Esophagus (tissue), 2 donors: Measurements from ENCODE around the gene TLR4. TPM values are rescaled to one million over a fixed set of nuclear protein-coding genes. Genes with fewer than 3 reads are reported as not detected.

Experiments used
- H3K27ac ChIP-seq, 2 donors: one replicate each; pipeline ENCODE4 v1.5.1; 2013; ENCODE audit warnings: low read depth in 2 of 2, mild to moderate bottlenecking in 2 of 2, inconsistent platforms in 1 of 2, low read length in 1 of 2, moderate library complexity in 1 of 2
- H3K27me3 ChIP-seq, 2 donors: one replicate each; pipeline ENCODE4 v1.6.1; 2013; ENCODE audit warnings: low read length in 2 of 2, control low read depth in 1 of 2, mild to moderate bottlenecking in 1 of 2; ENCODE audit not compliant: insufficient read depth in 2 of 2, control insufficient read depth in 1 of 2
- H3K36me3 ChIP-seq, 2 donors: one replicate each; pipeline ENCODE4 v1.6.1; 2013; ENCODE audit warnings: low read length in 1 of 2; ENCODE audit not compliant: control insufficient read depth in 2 of 2, insufficient read depth in 2 of 2
- H3K4me1 ChIP-seq, 2 donors: one replicate each; pipeline ENCODE4 v1.6.1; 2013; ENCODE audit warnings: low read length in 1 of 2; ENCODE audit not compliant: control insufficient read depth in 2 of 2, insufficient read depth in 2 of 2
- H3K4me3 ChIP-seq, 2 donors: one replicate each; pipeline ENCODE4 v1.5.1; 2013; ENCODE audit warnings: low read length in 2 of 2, mild to moderate bottlenecking in 2 of 2, low read depth in 1 of 2, moderate library complexity in 1 of 2
- H3K9me3 ChIP-seq, 2 donors: one replicate each; pipeline ENCODE4 v1.6.1; 2013; ENCODE audit warnings: mild to moderate bottlenecking in 2 of 2, low read depth in 1 of 2, low read length in 1 of 2, moderate library complexity in 1 of 2; ENCODE audit not compliant: control insufficient read depth in 2 of 2, insufficient read depth in 1 of 2
- WGBS, 2 donors: extraction: QIAGEN DNeasy Blood & Tissue Kit; methylation state at CpG; one replicate each; pipeline ENCODE4 v1.1.7; 2013; 5-methylcytosine and 5-hydroxymethylcytosine counted together
- polyA plus RNA-seq, 2 donors: library from polyadenylated mRNA; stranded (reverse); fragments of 200-250 nt; gene quantifications; one replicate each; pipeline ENCODE4 v1.2.3, GENCODE V29; 2013
- donor health status: healthy with polysubstance abuse.
- donor health status: Bipolar disorder and iron deficiency.

The TLR4 gene
- polyA plus RNA-seq, 2 donors: 0.47 TPM

DNA sequence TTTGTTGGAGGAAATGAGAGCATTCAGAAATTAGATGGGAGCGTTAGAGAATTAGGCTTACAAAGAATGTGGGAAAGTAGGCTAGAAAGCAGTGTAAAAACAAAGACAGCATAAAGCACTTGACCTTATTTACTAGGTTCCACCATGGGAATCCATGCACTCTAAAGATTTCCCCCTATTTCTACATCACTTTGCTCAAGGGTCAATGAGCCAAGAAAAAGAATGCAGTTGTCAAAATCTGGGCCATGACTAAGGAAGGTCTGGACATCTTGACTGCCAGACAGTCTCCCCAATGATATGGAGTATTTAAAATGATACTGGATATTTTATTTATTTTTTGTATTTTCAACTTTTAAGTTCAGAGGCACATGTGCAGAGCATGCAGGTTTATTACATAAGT is 3.4 kb downstream of the TLR4 start:
- Histone ChIP-seq H3K27ac (no peak overlapping the region), H3K4me3 (no peak overlapping the region), H3K9me3 (no peaks in the 10 kb centered on the region), H3K27me3 (no peaks in the 10 kb centered on the region), H3K4me1 (peaks cover 0 to 2% of the 10 kb centered on the region in 2 donors), H3K36me3 (no peaks in the 10 kb centered on the region)
- WGBS, 2 donors: 77 to 79% methylated on average over 1 of the region's 1 CpG

DNA sequence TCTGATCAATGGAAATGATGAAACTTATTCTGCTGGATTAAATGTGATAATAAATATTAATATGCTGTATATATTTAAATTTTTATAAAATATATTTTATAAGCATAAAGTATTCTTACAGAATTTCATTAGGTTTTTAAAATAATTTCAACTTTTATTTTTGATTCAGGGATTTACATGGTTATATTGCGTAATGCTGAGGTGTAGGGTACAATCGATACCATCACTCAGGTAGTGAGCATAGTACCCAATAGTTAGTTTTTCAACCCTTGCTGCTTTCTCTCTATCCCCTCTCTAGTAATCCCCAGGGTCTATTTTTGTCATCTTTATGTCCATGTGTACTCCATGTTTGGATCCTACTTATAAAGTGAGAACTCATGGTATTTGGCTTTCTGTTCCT is 5.7 kb downstream of the TLR4 start:
- Histone ChIP-seq H3K4me3 (no peak overlapping the region), H3K9me3 (no peaks in the 10 kb centered on the region), H3K27me3 (no peaks in the 10 kb centered on the region), H3K4me1 (no peaks in the 10 kb centered on the region), H3K27ac (no peak overlapping the region), H3K36me3 (no peaks in the 10 kb centered on the region)
- 94 to 97% methylated on average over 2 of the region's 2 CpGs for WGBS, 2 donors

DNA sequence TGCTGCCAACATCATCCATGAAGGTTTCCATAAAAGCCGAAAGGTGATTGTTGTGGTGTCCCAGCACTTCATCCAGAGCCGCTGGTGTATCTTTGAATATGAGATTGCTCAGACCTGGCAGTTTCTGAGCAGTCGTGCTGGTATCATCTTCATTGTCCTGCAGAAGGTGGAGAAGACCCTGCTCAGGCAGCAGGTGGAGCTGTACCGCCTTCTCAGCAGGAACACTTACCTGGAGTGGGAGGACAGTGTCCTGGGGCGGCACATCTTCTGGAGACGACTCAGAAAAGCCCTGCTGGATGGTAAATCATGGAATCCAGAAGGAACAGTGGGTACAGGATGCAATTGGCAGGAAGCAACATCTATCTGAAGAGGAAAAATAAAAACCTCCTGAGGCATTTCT is 10.1 kb downstream of the TLR4 start:
- 75 to 78% methylated on average over 6 of the region's 6 CpGs for WGBS, 2 donors
- no peaks in the 10 kb centered on the region for H3K36me3 ChIP-seq
- no peak overlapping the region for H3K27ac ChIP-seq
- no peaks in the 10 kb centered on the region for H3K9me3 ChIP-seq
- no peaks in the 10 kb centered on the region for H3K4me1 ChIP-seq
- H3K4me3 ChIP-seq: no peak overlapping the region
- H3K27me3 ChIP-seq: no peaks in the 10 kb centered on the region

DNA sequence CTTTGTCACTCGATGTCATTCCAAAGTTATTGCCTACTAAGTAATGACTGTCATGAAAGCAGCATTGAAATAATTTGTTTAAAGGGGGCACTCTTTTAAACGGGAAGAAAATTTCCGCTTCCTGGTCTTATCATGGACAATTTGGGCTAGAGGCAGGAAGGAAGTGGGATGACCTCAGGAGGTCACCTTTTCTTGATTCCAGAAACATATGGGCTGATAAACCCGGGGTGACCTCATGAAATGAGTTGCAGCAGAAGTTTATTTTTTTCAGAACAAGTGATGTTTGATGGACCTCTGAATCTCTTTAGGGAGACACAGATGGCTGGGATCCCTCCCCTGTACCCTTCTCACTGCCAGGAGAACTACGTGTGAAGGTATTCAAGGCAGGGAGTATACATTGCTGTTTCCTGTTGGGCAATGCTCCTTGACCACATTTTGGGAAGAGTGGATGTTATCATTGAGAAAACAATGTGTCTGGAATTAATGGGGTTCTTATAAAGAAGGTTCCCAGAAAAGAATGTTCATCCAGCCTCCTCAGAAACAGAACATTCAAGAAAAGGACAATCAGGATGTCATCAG is 11.3 kb downstream of the TLR4 start:
- Histone ChIP-seq H3K9me3 (no peaks in the 10 kb centered on the region), H3K27me3 (no peaks in the 10 kb centered on the region), H3K4me3 (no peak overlapping the region), H3K27ac (no peak overlapping the region), H3K4me1 (no peaks in the 10 kb centered on the region), H3K36me3 (no peaks in the 10 kb centered on the region)
- 57 to 63% methylated on average over 5 of the region's 5 CpGs for WGBS, 2 donors

DNA sequence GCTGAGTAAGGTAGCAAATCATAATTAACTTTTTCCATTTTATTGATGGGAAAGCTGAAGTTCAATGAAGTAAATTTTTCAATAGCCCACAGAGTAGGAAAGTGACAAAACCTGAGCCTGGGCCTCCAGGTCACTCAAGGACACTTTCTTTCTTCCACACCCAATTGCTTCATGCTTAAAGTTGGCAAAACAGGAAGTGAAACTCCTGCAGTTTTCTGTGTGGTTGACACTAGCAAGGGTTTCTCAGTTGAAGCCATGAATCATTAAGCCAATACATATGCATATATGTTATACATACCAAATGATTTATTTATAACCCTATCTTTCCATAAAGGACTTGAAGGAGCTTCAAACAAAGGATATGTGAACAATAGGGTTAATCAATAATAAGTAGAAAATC is 13.9 kb downstream of the TLR4 start:
- H3K4me3 ChIP-seq: no peak overlapping the region
- H3K36me3 ChIP-seq: no peaks in the 10 kb centered on the region
- H3K27ac ChIP-seq: no peak overlapping the region
- H3K9me3 ChIP-seq: no peaks in the 10 kb centered on the region
- H3K4me1 ChIP-seq: no peaks in the 10 kb centered on the region
- H3K27me3 ChIP-seq: no peaks in the 10 kb centered on the region

DNA sequence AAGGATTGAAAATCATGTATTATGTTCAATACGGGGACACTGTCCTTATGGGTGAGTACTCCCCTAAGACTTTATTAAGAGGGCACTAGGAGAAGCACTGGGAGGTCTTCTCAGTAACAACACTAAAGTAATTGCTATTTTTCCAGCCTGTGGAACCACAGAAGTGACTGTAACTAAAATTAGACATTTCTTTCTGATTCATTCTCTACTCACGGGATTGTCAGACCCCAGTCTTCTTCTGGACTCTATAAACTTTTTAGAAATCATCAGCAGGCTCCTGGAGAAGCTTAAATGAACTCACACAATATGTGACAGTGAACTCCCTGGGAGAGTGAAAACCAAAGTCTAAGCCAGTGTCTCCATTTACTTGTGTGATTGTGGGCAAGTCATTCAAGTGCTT is 14.5 kb downstream of the TLR4 start:
- Histone ChIP-seq H3K36me3 (no peaks in the 10 kb centered on the region), H3K27me3 (no peaks in the 10 kb centered on the region), H3K4me1 (no peaks in the 10 kb centered on the region), H3K27ac (no peak overlapping the region), H3K4me3 (no peak overlapping the region), H3K9me3 (no peaks in the 10 kb centered on the region)
- WGBS, 2 donors: 67 to 71% methylated on average over 2 of the region's 2 CpGs

DNA sequence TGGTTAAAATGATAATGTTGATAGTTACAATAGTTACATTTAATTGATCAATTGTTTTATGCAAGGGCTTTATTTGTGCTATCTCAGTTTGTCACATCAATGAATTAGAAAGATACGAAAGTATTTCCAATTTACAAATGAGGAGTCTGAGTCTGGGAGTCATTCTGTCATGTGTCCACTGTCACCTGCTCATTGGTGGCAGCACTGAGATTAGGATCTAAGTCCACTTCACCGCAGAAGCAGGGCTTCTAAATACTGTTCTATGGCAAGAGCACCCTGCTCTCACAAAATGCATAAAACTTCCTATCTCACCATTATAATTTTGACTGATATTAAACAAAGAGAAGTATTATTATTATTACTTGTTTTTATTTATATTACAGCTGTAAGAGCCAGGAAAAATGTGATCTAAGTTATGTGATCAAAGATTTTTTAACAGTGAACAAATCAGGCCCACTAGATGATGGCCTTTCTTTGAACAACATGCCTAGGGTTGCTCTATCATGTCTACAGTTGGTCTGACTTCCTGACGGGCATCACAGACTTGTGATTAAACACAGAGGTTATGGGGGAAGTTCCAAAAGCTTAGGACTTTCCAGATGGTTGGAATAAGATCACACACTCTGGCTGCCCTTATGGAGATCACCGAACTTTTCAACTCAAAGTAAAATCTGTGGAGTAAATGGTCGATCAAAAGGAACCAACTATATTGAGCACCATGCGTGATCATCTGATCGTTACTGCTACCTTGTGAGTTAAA is 15.1 kb downstream of the TLR4 start:
- H3K9me3 ChIP-seq: no peaks in the 10 kb centered on the region
- H3K27ac ChIP-seq: no peak overlapping the region
- WGBS, 2 donors: 81 to 85% methylated on average over 7 of the region's 7 CpGs
- no peak overlapping the region for H3K4me3 ChIP-seq
- H3K4me1 ChIP-seq: no peaks in the 10 kb centered on the region
- no peaks in the 10 kb centered on the region for H3K36me3 ChIP-seq
- no peaks in the 10 kb centered on the region for H3K27me3 ChIP-seq

DNA sequence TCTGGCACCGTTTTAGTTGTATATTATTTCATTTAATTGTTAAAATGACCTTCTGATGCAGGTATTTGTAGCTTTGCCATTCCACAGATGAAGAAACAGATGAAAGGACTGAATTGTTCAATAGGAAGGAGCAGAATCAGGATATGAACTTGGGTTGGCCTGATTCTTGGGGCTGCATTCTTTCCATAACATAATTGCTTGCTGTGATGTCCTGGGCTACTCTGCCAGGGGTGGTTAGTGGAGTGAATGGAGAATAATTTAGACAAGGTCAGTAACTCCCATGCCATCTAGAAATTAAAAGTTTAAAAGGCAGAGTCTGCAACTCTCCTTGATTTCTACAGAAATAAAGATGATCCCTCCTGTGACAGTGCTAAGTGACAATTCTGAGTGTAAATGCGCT is 15.9 kb downstream of the TLR4 start:
- H3K27ac ChIP-seq: no peak overlapping the region
- WGBS, 2 donors: 66 to 69% methylated on average over 2 of the region's 2 CpGs

DNA sequence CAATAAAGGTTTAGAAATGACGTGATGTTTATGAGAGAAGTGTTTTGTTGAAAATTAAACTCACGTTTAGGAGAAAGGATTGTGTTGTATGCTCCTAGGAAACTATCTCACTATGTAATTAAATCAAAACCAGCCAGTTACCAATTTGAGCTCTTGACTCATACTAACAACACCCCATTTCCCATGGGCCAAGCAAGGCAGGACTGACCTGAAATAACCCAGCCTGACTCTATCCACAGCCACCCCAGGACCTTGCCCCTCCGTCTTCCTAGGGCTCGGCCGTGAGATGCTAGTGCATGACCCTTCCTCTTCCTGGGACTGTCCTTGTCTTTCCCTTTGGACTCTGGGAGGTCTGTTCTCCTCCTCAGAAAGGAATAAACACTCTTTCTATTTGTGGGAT is 16.4 kb downstream of the TLR4 start:
- no peak overlapping the region for H3K4me3 ChIP-seq
- WGBS, 2 donors: 48 to 61% methylated on average over 5 of the region's 5 CpGs
- no peaks in the 10 kb centered on the region for H3K4me1 ChIP-seq
- no peak overlapping the region for H3K27ac ChIP-seq
- H3K27me3 ChIP-seq: no peaks in the 10 kb centered on the region
- H3K36me3 ChIP-seq: no peaks in the 10 kb centered on the region
- H3K9me3 ChIP-seq: no peaks in the 10 kb centered on the region

More for the DNA sequence above, 15.9 kb downstream of the TLR4 start:
- Histone ChIP-seq H3K27me3 (no peaks in the 10 kb centered on the region), H3K4me1 (no peaks in the 10 kb centered on the region), H3K9me3 (no peaks in the 10 kb centered on the region), H3K4me3 (no peak overlapping the region), H3K36me3 (no peaks in the 10 kb centered on the region)

DNA sequence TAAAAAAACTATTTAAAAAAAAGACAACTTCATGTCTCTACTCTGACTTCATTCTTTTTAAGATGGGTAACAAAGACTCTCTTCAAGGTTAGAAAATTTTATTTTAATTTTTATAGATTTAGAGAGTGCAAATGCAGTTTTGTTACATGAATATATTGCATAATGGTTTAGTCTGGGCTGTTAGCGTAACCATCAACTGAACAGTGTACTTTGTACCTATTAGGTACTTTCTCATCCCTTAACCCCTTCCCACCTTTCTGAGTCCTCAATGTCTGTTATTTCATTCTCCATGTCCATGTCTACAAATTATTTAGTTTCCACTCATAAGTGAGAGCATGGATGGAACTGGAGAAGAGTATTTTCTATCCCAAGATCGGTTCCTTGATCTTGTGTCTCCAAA is 16.8 kb downstream of the TLR4 start:
- 67 to 86% methylated on average over 2 of the region's 2 CpGs for WGBS, 2 donors
- no peak overlapping the region for H3K27ac ChIP-seq
- no peaks in the 10 kb centered on the region for H3K27me3 ChIP-seq
- no peaks in the 10 kb centered on the region for H3K9me3 ChIP-seq
- H3K36me3 ChIP-seq: no peaks in the 10 kb centered on the region
- H3K4me1 ChIP-seq: no peaks in the 10 kb centered on the region
- H3K4me3 ChIP-seq: no peak overlapping the region
